SK-N-SH treated with all-trans-retinoic acid at 6 μM for 48 hours (cell line): Measurements from ENCODE around the gene EDAR.

ENCODE experiments used
- ATAC-seq: fragments of 200-7000 bp; cut with Tn5 transposase; 3 replicates; pipeline ENCODE4 v1.9.1; 2020; ENCODE audit warnings: mild to moderate bottlenecking, moderate library complexity
- ARNTL ChIP-seq: fragments of 450-650 bp; formaldehyde crosslinking; IDR thresholded peaks from 2 replicates; pipeline ENCODE4 v1.5.0; 2020; ENCODE audit warnings: low read depth, mild to moderate bottlenecking, moderate library complexity, borderline replicate concordance
- CREB5 ChIP-seq: fragments of 250-450 bp; sonication (Bioruptor Pico); IDR thresholded peaks from 2 replicates; pipeline ENCODE4 v1.5.1; 2020; ENCODE audit warnings: low read depth, mild to moderate bottlenecking, moderate library complexity
- CSRNP3 ChIP-seq: fragments of 250-450 bp; sonication (Bioruptor Pico); IDR thresholded peaks from 2 replicates; pipeline ENCODE4 v1.5.1; 2021; ENCODE audit warnings: mild to moderate bottlenecking, moderate library complexity
- GLIS3 ChIP-seq: fragments of 250-450 bp; sonication (Bioruptor Pico); IDR thresholded peaks from 2 replicates; pipeline ENCODE4 v1.5.0; 2020; ENCODE audit warnings: mild to moderate bottlenecking, moderate library complexity
- OSR1 ChIP-seq: fragments of 250-450 bp; sonication (Bioruptor Pico); IDR thresholded peaks from 2 replicates; pipeline ENCODE4 v1.8.0; 2022; ENCODE audit warnings: moderate library complexity, mild to moderate bottlenecking, inconsistent platforms
- RARB ChIP-seq: fragments of 250-450 bp; sonication (Bioruptor Pico); IDR thresholded peaks from 2 replicates; pipeline ENCODE4 v1.8.0; 2021; ENCODE audit warnings: mild to moderate bottlenecking, moderate library complexity
- SNAI2 ChIP-seq: fragments of 250-450 bp; sonication (Bioruptor Pico); IDR thresholded peaks from 2 replicates; pipeline ENCODE4 v1.5.0; 2020; ENCODE audit warnings: mild to moderate bottlenecking, moderate library complexity
- TCF4 ChIP-seq: fragments of 250-450 bp; sonication (Bioruptor Pico); IDR thresholded peaks from 2 replicates; pipeline ENCODE4 v1.8.0; 2021; ENCODE audit warnings: mild to moderate bottlenecking, moderate library complexity, borderline replicate concordance
- TSHZ2 ChIP-seq: fragments of 250-450 bp; sonication (Bioruptor Pico); IDR thresholded peaks from 2 replicates; pipeline ENCODE4 v1.5.0; 2020; ENCODE audit warnings: mild to moderate bottlenecking, moderate library complexity
- ZC3H10 ChIP-seq: fragments of 250-450 bp; sonication (Bioruptor Pico); IDR thresholded peaks from 2 replicates; pipeline ENCODE4 v1.5.1; 2021; ENCODE audit warnings: mild to moderate bottlenecking, moderate library complexity
- ZFP30 ChIP-seq: fragments of 450-650 bp; formaldehyde crosslinking; IDR thresholded peaks from 2 replicates; pipeline ENCODE4 v1.5.0; 2022; ENCODE audit warnings: mild to moderate bottlenecking, moderate library complexity
- ZNF565 ChIP-seq: fragments of 450-650 bp; formaldehyde crosslinking; conservative IDR thresholded peaks from 2 replicates; pipeline ENCODE4 v1.5.0; 2020; ENCODE audit warnings: low read depth, mild to moderate bottlenecking, moderate library complexity
- ZNF70 ChIP-seq: fragments of 450-650 bp; formaldehyde crosslinking; IDR thresholded peaks from 2 replicates; pipeline ENCODE4 v1.5.0; 2020; ENCODE audit warnings: mild to moderate bottlenecking, moderate library complexity
- ZNF8 ChIP-seq: fragments of 450-650 bp; formaldehyde crosslinking; IDR thresholded peaks from 2 replicates; pipeline ENCODE4 v1.5.0; 2020; ENCODE audit warnings: mild to moderate bottlenecking, moderate library complexity
- TF ChIP-seq, protein P1 (sequence below): fragments of 250-450 bp; sonication (Bioruptor Pico); IDR thresholded peaks from 2 replicates; pipeline ENCODE4 v1.8.0; 2021; ENCODE audit warnings: low read depth, mild to moderate bottlenecking, moderate library complexity, borderline replicate concordance

Gene EDAR

DNA sequence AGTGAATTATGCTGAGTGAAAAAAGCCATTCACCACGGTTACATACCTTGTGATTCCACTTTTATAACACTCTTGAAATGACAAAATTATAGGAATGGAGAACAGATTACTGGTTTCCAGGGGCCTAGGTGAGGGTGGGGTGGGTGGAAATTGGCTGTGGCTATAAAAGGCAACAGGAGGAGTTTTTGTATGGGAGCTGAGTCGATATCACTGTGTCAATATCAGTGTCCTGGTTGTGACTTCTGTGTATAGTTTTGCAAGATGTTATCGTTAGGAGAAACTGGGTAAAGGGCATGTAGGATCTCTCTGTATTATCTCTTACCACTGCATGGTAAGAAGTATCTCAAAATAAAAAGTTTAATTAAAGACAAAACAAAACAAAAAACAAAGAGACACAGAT, 84.3 kb downstream of the EDAR start:
- TF ChIP-seq ZC3H10 (CRISPR knock-in tag): no peak
- TF ChIP-seq ZNF70: no peak

DNA sequence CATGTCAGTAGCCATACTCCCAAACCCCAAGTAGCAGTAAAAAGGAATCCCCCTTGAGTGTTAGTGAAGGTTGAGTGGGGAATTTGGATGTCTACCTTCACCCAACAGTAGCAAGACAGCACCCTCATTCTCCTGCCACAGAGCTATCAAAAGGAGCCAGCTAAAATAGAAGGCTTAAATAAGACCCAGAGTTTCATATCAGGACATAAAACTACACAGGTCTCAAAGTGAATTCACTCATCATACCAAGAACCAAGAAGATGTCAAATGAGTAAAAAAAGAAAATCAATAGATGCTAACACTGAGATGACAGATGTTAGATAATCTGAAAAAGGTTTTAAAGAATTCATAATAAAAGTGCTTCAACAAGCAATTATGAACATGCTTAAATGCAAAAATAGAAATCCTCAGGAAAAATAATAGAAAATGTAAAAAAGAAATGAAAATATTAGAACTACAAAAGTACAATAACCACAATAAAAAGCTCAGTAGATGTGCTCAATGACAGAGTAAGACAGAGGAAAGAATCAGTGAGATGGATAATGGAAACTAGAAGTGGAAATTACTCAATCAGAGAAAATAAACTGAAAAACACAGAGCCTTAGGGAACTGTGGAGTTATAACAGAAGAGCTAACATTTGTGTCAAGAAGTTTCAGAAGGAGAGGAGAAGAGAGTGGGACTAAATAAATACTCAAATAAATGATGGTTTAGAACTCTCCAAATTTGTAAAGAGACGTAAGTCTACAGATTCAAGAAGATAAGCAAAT, 90.5 kb downstream of the EDAR start:
- ATAC-seq: no peak
- TF ChIP-seq TSHZ2 (CRISPR knock-in tag): no peak
- TF ChIP-seq TCF4: no peak
- no peak for TF ChIP-seq RARB (CRISPR knock-in tag)
- TF ChIP-seq ARNTL (CRISPR knock-in tag): no peak
- no peak for TF ChIP-seq ZFP30 (CRISPR knock-in tag)
- TF ChIP-seq SNAI2 (CRISPR knock-in tag): no peak
- TF ChIP-seq ZNF8 (CRISPR knock-in tag): no peak
- no peak for TF ChIP-seq CREB5 (CRISPR knock-in tag)

More for the DNA sequence above, 84.3 kb downstream of the EDAR start:
- ATAC-seq: no peak

GRCh38 chr2:108896741-108897140, 92.3 kb downstream of the EDAR start:
- no peak for TF ChIP-seq ARNTL (CRISPR knock-in tag)
- TF ChIP-seq, all 23 proteins: peak for 0
- ATAC-seq: no peak

DNA sequence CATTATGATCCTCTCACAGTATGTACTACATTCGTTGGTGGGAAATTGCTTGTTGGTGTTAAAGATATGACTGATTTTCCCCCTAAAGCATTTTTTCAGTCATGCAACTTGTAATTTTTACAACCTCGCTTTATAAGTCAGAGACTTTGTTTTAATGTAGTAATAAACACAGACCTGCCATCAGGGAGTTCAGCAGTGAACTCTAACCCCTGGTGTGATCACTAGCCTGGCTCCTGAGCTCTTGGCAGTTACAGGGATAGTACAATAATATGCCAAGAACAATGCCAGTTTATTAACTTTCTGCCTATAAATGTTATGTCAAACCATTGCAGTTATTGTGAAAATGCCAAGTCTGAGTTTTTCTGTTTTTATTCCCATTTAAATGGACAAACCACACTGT, 93.8 kb downstream of the EDAR start:
- no peak for ATAC-seq
- TF ChIP-seq, protein P1, sequence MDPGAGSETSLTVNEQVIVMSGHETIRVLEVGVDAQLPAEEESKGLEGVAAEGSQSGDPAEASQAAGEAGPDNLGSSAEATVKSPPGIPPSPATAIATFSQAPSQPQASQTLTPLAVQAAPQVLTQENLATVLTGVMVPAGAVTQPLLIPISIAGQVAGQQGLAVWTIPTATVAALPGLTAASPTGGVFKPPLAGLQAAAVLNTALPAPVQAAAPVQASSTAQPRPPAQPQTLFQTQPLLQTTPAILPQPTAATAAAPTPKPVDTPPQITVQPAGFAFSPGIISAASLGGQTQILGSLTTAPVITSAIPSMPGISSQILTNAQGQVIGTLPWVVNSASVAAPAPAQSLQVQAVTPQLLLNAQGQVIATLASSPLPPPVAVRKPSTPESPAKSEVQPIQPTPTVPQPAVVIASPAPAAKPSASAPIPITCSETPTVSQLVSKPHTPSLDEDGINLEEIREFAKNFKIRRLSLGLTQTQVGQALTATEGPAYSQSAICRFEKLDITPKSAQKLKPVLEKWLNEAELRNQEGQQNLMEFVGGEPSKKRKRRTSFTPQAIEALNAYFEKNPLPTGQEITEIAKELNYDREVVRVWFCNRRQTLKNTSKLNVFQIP (CRISPR knock-in tag): no peak
- no peak for TF ChIP-seq TSHZ2 (CRISPR knock-in tag)
- TF ChIP-seq SNAI2 (CRISPR knock-in tag): no peak
- no peak for TF ChIP-seq GLIS3 (CRISPR knock-in tag)
- TF ChIP-seq ZFP30 (CRISPR knock-in tag): no peak
- TF ChIP-seq CSRNP3 (CRISPR knock-in tag): no peak
- TF ChIP-seq RARB (CRISPR knock-in tag): no peak
- no peak for TF ChIP-seq ZNF70
- no peak for TF ChIP-seq TCF4
- no peak for TF ChIP-seq ZC3H10 (CRISPR knock-in tag)
- TF ChIP-seq ZNF565 (CRISPR knock-in tag): no peak
- no peak for TF ChIP-seq OSR1 (CRISPR knock-in tag)
- TF ChIP-seq, all 23 proteins: peak for 0
